GM19468 (cell line): Measurements from ENCODE around the gene ENO1.
"Not testable (repeated sequence)": the region's sequence is repeated elsewhere in the genome, so short reads cannot be mapped to it uniquely, and the experiment has no call there.

Experiments
- ATAC-seq: cut with Tn5 transposase; IDR thresholded peaks from one replicate; pipeline ENCODE4 v1.9.1; 2021; ENCODE audit warnings: mild to moderate bottlenecking, moderate library complexity, moderate number of reproducible peaks; ENCODE audit not compliant: unreplicated experiment; ENCODE audit errors: extremely low read depth

Gene ENO1

DNA sequence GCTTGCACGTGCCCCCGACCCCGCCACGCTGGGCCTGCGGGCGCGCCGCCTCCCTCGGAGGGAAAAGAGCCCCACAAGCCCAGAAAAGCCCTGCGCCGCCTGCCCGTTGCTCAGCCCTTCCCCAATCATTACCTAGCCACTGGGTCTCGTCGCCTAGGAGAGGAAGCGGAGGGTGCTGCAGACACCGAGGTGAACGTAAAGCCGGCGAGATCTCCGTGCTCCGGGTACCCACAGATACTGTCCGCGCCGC, at the start of gene ENO1:
Gene ENO1, minus strand, starts transcription at position 239 of the 250 bp plus-strand sequence. CDS start 3,778 bp downstream, outside the sequence.
- ATAC-seq, result no peak

DNA sequence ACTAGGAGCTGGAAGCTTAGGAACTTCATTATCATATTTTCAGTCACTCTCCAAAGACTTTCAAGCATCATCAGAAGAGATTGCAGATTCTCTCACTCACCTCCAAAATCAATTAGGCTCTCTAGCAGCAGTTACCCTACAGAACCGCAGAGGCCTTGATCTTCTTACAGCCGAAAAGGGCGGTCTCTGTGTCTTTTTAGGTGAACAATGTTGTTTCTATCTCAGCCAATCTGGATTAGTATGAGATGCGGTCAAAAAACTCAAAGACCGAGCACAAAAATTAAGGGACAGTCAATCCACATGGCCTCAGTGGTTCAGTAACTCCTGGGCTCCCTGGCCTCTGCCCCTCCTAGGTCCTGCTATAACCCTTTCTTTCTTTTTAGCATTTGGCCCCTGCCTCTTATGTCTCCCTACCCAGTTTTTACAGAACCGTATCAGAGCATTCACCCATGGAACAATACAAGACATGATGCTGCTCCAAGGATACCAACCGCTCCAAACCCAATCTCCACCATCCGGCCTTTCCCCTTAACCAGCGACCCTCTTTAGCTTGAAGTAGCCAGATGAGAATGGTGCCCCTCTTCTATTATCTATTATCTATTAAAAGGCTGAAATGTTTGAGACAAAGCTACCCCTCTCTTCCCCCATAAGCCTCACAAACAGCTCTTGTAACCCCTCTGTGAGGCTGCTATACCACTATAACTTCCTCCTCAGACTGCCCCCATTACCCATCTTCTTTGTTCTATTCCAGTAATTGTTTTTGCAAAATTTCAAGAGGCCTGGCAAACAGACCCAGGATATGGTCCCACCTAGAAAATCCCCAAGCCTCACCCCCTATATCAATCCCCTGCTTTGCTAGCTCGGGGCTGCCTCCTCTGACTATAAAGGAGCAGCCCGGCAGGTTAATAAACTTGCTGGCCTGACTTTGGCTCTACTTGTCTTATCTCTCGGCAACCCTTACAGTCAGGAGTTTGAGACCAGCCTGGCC, 48.5 kb upstream of the ENO1 start:
- ATAC-seq, result no peak

DNA sequence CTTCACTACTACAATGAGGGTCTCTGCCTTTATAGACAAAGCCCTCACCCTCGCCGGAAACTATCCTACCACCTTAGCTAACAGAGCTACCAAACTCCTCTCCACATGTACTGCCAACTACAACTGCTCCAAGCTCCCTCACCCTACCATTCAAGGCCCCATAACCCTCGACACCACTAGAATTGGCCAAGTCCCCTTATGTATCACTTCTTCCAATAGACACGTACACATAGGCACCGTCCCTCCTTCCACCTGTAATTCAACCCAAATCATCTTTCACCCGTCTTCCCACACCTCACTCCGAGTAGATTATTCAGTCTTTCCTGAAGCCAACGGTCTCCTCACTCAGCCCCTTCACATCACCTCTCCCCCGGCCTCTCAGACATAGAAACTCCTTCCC, 47.5 kb upstream of the ENO1 start:
- ATAC-seq, result no peak

DNA sequence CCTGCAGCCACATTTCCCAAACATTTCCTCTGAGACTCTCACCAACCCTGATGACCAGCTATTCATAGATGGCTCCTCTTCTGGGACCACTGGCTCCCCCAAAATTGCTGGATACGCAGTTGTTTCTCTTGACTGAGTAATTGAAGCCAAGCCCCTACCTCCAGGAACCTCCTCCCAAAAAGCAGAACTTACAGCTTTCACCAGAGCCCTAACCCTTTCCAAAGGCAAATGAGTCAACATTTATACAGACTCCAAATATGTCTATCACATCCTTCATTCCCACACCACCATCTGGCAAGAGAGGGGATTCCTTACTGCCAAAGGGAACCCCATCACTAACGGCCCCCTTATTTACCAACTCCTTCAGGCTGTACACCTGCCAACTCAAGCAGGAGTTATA, 46.9 kb upstream of the ENO1 start:
- no peak for ATAC-seq

DNA sequence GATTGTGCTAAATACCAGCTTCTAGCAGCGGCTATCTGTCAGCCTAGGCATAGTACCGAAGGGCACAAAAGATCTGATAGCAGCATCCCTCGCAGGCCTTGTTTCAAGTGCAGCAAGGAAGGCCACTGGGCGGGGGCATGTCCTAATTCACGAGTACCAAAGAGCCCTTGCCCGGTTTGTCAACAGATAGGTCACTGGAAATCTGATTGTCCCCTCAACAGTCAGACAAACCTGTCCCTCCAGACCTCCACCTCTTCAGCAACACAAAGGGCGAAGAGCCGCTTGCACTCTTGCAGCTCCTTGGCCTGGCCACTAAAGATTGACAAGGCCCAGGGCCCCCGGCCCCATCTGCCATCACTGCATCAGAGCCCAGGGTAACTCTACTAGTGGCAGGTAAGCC, 44.5 kb upstream of the ENO1 start:
- no peak for ATAC-seq

DNA sequence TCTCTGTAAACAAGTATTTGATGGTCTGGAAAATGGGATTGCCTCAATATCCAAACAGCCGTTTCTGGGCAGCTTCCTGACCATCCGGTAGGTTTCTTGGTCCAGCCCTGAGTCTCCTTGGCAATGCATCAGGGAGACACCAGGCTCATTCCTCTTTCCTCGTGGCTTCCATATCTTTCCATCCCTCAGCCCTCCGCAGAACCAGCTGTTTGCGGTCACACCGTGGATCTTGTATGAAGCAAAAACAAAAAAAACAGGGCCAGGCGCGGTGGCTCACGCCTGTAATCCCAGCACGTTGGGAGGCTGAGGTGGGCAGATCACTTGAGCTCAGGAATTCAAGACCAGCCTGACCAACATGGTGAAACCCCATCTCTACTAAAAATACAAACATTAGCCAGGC, 39.0 kb upstream of the ENO1 start:
- not testable (repeated sequence) for ATAC-seq

DNA sequence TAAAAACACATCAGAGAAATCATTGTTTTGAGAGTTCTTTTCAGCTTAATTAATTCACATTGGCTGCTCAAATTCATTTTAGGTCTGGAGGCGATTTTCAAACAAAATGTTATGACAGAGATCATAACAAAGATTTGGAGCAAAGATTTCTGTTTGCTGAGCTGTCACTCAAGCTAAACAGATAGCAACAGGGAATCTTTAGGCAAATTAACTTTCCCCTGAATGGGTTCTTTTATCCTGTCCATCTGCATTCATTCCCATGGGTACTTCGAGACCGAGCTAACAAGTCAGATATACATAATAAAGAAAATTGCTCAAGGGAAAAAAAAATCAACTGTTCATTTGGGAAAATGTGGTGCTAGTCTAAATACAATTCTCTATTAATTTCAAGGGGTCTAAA, 37.0 kb upstream of the ENO1 start:
- ATAC-seq, result no peak

DNA sequence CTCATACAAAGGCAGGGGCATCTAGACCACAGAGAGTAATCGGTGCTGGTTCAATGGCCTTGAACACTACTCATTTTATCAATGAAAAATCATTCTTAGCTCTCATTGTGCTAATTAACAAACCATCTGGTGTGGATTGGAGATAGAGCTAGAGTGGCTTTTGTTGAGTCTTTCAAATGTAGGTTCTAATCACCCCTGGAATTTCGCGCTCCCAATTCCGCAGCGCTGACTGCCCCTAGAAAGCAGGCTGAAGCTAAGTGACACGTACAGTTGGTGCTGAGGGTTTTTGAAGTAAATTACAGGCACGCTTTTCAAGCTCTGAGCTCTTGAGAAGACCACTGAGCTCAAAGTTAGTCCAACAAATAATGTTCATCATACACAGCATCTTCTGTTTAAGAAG, 36.0 kb upstream of the ENO1 start:
- ATAC-seq, result no peak

DNA sequence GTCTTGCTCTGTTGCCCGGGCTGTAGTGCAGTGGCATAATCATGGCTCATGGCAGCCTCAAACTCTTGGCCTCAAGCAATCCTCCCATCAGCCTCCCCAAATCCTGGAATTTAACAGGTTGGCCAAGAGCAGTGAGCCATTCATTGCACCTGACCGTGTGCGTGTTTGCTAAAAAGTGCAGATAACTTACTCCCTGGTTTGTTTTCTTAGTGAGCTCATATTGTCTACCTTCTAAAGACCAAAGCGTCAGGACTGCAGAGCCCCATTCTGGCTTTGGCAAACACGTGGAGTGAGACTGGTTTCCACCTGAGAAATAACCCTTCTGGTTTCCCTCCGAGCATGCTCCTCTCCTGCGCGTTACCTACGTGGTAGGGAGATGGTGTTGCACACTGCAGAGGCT, 35.0 kb upstream of the ENO1 start:
- ATAC-seq, result no peak

DNA sequence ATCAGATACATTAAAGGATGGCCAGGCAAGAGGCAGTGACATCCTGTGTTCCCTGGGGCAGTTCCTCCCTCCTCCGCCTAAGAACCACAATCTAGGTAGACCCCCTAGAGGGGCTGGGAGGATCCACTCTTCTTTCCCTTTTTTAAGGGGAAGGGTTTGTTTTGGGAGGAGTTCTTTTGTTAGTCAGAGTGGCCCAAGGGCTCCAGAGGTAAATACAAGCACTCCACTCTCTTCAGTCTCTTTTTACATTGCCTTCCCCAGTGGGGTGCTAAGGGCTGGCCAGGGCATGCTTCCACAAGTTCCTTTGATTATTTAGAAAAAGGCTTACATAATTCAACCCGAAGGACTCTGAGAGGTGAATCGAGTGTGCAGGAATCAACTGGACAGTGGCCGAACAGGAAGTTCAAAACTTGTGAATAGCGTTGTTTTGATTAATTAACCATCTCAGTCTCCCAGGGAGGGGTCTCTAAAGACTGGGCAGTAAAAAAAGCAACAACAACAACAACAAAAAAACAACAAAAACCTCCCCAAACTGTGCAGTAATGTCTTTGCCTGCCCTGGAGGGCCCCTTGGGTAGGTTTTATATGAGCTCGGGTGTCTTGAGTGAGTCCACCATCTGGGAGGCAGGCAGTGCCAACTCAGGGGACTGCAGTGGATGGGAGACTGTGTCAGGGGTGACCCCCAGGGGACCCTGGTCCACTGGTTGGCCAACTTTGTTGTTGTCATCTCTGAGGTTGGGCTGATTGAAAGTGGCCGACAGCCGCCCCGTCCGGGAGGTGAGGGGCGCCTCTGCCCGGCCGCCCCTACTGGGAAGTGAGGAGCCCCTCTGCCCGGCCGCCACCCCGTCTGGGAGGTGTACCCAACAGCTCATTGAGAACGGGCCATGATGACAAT, 33.2 kb upstream of the ENO1 start:
- no peak for ATAC-seq

DNA sequence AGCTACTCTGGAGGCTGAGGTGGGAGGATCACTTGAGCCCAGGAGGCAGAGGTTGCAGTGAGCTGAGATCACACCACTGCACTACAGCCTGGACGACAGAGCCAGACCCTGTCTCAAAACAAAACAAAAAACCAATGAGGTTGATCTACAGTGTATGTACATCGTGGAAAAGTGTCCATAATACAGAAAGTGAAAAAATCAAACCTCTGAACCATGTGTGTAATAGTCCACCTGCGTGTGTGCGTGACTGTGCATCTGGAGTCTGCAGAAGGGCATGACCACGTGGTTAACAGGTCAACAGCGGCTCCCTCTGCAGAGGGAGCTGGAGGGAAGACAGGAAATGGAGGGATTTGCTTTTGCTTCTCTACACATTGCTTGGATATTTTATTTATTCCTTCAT, 32.4 kb upstream of the ENO1 start:
- no peak for ATAC-seq

DNA sequence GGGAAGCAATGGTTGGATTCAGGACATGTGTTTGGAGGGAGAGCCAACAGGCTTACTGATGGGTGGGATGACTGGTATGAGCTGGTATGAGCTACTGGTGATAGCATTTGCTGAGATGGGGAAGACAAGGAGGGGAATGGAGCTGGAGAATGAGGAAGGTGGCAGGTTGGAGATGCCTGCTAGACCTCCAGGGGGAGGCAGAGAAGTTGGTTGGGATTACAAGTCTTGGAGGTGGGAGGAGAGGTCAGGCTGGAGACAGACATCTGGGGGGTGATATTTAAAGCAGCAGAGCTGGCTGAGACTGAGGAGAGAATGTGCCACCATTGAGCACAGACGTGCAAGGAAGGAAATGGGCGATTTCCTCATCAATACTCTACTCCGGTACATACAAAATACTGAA, 31.8 kb upstream of the ENO1 start:
- ATAC-seq, result no peak

DNA sequence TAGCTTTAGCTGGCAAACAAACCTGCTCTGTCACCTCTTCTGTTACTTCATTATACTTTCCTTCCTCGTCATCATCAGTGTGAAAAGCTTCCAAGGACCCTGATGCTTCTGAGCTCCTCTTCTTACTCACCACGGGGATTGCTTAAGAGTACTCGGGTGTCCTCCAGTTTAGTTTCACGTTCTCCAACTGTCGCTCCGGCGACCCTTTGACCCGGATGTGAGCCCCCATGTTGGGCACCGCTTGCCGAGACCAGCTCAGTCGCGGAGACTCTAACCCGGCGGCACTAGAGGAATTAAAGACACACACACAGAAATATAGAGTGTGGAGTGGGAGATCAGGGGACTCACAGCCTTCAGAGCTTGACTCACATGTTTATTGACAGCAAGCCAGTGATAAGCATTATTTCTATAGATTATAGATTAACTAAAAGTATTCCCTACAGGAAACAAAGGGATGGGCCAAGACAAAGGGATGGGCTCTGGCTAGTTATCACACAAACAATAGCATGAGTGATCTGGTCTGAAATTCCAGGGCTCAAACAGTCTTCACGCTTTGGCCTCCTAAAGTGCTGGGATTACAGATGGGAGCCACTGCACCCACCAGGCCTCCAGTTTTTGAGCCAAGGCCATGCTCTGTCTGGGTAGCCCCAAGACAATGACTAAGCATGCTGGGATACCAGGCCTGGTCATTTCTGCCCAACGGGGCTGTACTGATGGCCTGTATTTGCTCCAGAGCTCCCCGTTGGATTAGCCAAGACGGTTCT, 30.1 kb upstream of the ENO1 start:
- no peak for ATAC-seq

DNA sequence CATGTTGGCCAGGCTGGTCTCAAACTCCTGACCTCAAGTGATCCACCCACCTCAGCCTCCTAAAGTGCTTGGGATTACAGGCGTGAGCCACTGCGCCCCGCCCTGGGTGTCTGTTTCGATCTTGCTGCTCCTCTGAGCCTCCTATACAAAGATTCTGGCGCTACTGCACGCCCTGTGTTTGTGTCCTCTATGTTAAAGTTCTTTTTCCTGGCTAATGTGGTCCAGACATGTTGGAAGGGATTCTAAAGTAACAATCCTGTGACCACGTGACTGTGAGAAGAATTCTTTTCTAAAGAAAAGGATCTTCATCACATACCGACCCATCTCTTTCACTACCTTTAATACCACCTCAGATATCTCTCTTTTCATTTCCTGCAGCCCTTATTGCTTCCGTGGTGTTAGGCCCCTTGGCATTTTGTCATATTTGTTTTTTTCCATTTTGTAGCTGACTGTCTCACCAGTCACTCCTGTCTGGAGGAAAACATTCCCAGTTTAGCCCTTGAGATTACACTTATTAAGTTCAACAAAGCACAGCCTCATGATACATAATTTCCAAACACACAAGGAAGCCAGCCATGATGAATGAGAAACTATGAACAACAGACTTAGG, 27.2 kb upstream of the ENO1 start:
- no peak for ATAC-seq

DNA sequence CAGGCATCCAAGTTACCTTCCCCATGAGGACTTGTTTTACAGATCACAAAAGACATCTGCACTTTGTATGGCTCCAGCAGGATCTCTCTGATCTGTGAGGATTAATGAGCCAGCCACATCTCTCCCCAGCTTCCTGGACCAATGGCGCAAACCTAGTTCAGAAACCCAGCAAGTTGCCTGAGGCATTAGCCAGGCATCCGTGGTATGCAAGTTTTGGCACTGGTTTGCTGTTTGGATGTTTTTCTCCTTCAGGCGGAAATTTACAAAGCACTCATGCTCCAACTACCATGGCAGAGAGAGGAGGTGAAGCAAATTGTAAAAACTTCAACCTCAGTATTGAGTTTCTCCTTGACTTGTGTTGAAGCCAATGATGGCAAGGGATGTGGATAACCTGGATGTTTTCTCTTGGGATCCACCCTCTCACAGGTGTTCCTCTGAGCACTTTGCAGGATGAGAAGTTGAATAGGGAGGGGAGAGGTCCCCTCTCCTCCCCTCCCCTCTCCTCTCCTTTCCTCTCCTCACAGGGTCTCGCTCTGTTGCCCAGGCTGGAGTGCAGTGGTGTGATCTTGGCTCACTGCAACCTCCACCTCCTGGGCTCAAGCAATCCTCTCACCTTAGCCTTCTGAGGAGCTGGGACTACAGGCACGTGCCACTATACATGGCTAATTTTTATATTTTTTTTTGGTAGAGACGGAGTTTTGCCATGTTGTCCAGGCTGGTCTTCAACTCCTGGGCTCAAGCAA, 25.6 kb upstream of the ENO1 start:
- ATAC-seq, result no peak

DNA sequence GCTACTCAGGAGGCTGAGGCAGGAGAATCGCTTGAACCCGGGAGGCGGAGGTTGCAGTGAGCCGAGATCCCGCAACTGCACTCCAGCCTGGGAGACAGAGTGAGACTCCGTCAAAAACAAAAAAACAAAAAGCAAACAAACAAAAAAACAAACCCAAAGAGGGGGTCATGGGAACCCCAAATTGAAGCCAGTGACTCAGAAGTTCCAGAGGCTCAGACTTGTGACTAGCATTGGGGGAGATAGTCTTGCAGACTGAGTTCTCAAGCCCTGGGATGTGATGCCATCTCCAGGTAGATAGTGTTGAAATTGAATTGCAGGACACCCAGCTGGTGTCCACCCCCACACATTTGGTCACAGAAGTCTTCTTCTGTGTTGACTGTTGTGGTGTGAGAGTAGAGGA, 24.9 kb upstream of the ENO1 start:
- ATAC-seq, result no peak

DNA sequence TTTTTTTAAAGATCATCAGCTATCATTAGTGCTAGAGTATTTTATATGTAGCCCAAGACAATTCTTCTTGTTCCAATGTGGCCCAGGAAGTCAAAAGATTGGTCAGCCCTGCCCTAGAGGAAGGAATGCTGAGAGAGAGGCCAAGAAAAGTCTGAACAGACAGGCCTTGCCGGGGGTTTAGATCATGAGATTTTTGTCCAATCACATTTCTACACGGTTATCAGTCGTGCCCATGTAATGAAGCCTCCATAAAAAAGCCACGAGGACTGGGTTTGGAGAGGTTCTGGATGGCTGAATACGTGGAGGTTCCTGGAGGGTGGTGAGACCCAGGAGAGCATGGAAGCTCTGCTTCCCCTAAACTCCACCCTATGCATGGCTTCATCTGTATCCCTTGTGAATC, 24.3 kb upstream of the ENO1 start:
- no peak for ATAC-seq

DNA sequence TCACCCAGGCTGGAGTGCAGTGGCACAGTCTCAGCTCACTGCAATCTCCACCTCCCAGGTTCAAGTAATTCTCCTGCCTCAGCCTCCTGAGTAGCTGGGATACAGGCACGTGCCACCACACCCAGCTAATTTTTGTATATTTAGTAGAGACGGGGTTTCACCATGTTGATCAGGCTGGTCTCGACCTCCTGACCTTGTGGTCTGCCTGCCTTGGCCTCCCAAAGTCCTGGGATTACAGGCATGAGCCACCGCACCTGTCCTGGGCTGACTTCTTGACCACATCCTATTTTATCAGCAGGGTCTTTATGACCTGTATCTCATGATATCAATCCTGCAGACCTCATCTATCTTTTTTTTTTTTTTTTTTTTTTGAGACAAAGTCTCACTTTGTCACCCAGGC, 22.2 kb upstream of the ENO1 start:
- not testable (repeated sequence) for ATAC-seq

DNA sequence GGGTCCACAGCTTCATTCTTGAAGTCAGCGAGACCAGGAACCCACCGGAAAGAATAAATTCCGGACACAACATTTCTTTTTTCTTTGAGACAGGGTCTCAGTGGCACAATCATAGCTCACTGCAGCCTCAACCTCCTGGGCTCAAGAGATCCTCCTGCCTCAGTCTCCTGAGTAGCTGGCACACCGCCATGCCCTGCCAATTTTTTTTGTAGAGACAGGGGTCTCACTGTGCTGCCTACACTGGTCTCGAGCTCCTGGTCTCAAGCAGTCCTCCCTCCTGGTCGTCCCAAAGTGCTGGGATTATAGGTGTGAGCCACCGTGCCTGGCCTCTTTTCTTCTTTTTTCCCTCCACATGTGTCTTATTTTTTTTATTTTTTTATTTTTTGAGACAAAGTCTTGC, 20.6 kb upstream of the ENO1 start:
- ATAC-seq, result no peak

DNA sequence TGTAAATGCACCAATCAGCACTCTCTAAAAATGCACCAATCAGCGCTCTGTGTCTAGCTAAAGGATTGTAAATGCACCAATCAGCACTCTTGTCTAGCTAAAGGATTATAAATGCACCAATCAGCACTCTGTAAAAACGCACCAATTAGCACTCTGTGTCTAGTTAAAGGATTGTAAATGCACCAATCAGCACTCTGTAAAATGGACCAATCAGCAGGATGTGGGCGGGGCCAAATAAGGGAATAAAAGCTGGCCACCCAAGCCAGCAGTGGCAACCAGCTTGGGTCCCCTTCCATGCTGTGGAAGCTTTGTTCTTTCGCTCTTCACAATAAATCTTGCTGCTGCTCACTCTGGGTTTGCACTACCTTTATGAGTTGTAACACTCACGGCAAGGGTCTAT, 19.9 kb upstream of the ENO1 start:
- not testable (repeated sequence) for ATAC-seq
